Endothelial cell (in vitro differentiated cells): ENCODE measurements around the gene SLC38A11. TPM values are rescaled to one million over a fixed set of nuclear protein-coding genes. Genes with fewer than 3 reads are reported as not detected.

Experiments
- DNase-seq: peaks from one replicate; pipeline ENCODE4 v3.0.0; 2021; ENCODE audit warnings: low spot score
- H3K27ac Mint-ChIP-seq: one replicate; pipeline ENCODE4 v1.8.0; 2021; ENCODE audit warnings: mixed read lengths, inconsistent platforms; ENCODE audit not compliant: unreplicated experiment
- H3K27me3 Mint-ChIP-seq: one replicate; pipeline ENCODE4 v1.8.0; 2021; ENCODE audit warnings: mild to moderate bottlenecking, moderate library complexity, mixed read lengths, inconsistent platforms; ENCODE audit not compliant: unreplicated experiment
- H3K36me3 Mint-ChIP-seq: one replicate; pipeline ENCODE4 v1.8.0; 2021; ENCODE audit warnings: mild to moderate bottlenecking, low read depth, mixed read lengths, inconsistent platforms; ENCODE audit not compliant: unreplicated experiment
- H3K4me1 Mint-ChIP-seq: one replicate; pipeline ENCODE4 v1.8.0; 2021; ENCODE audit warnings: mild to moderate bottlenecking, mixed read lengths, inconsistent platforms; ENCODE audit not compliant: unreplicated experiment
- H3K4me3 Mint-ChIP-seq: one replicate; pipeline ENCODE4 v1.8.0; 2021; ENCODE audit warnings: mild to moderate bottlenecking, mixed read lengths, inconsistent platforms; ENCODE audit not compliant: unreplicated experiment
- H3K9me3 Mint-ChIP-seq: one replicate; pipeline ENCODE4 v1.8.0; 2021; ENCODE audit warnings: mixed read lengths, inconsistent platforms; ENCODE audit not compliant: unreplicated experiment
- CTCF ChIP-seq: fragments of 200-600 bp; sonication (generic); IDR thresholded peaks from one replicate; pipeline ENCODE4 v1.5.0; 2021; ENCODE audit warnings: antibody characterized with exemption; ENCODE audit not compliant: unreplicated experiment
- total RNA-seq: library from RNA; stranded (reverse); fragmentation: NEBNext Ultra II Directional; extraction: Animal tissue kit (Norgen Biotek cat#: 25700); gene quantifications from one replicate; pipeline ENCODE4 v1.2.1, GENCODE V29; 2021; ENCODE audit not compliant: unreplicated experiment

The SLC38A11 gene
- total RNA-seq, 1 donor from 2014 or later = not detected

DNA sequence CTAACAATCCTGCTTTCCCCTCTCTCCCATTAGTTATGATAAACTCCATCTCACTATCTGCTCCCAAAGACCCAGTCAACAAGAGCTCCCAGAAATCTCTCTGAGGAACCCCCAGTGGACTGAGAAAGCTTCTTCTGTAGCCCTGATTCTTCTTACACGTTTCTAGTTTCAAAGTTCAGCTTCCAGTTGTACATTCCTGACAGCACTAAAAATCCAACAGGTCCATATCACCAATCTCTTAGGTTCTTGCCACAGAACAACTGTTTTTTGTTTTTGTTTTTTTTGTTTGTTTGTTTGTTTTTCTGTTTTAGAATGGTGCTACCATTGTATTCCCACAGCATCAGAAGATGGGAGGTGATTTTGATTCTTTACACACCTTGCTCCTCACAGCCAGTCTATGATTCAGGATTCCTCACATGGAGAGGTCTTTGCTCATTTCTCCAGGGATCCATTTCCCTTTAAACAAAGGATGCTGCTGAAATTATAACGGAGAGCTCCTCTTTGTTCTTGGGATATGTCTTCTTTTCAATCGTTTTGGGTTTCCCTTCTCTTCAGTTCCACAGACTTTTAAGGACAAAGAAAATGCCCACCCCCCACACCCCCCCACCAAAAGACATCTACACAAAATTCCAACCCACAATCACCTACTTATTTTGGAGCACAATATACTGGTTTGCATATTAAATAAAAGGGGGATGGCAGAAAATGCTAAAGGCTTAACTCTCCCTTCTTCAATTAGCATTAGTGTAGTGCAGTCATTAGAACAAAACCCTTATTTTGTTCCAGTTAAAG lies 57.7 kb downstream of the SLC38A11 start:
- H3K27me3 Mint-ChIP-seq = peaks cover 4% of the 10 kb centered on the region
- no peak for DNase-seq
- H3K27ac Mint-ChIP-seq = no peak overlapping the region
- no peak overlapping the region for H3K4me3 Mint-ChIP-seq
- no peak for TF ChIP-seq CTCF
- peaks cover 3% of the 10 kb centered on the region for H3K4me1 Mint-ChIP-seq
- no peaks in the 10 kb centered on the region for H3K36me3 Mint-ChIP-seq
- no peaks in the 10 kb centered on the region for H3K9me3 Mint-ChIP-seq

- no peak overlapping the region for H3K4me3 Mint-ChIP-seq
- DNase-seq = no peak
- H3K9me3 Mint-ChIP-seq = no peaks in the 10 kb centered on the region
- H3K4me1 Mint-ChIP-seq = peaks cover 3% of the 10 kb centered on the region
- H3K36me3 Mint-ChIP-seq = no peaks in the 10 kb centered on the region
- no peak overlapping the region for H3K27ac Mint-ChIP-seq
- no peak for TF ChIP-seq CTCF
- H3K27me3 Mint-ChIP-seq = peaks cover 4% of the 10 kb centered on the region
Measured at GRCh38 chr2:164896634-164897355, 58.5 kb downstream of the SLC38A11 start.

- Mint-ChIP-seq H3K36me3 (no peaks in the 10 kb centered on the region), H3K4me3 (no peak overlapping the region), H3K27ac (no peak overlapping the region), H3K4me1 (peaks cover 3% of the 10 kb centered on the region), H3K9me3 (no peaks in the 10 kb centered on the region), H3K27me3 (peaks cover 4% of the 10 kb centered on the region)
- no peak for TF ChIP-seq CTCF
- no peak for DNase-seq
Measured at GRCh38 chr2:164896226-164896625, 59.1 kb downstream of the SLC38A11 start.

DNA sequence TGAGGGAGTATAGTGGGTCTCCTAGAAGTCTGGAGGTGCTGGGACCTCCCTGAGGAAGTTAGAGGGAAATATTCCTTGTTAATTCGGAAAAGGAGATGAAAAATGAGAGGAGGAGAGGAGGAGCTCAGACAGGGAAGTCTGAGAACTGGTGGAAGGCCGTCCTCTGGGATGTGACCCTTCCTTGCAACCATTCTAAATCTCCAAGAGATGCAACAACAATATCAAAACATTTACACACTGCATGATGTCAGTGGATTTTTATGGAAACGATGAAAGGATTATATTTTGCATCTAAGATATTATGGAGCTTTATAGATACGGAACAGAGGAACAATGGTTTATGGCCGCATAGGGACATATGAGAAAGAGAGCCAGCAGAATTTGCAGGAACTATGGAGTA lies 63.9 kb downstream of the SLC38A11 start:
- TF ChIP-seq CTCF = no peak
- H3K36me3 Mint-ChIP-seq = no peaks in the 10 kb centered on the region
- H3K27me3 Mint-ChIP-seq = peaks cover 2% of the 10 kb centered on the region
- no peak for DNase-seq
- H3K9me3 Mint-ChIP-seq = no peaks in the 10 kb centered on the region
- H3K4me1 Mint-ChIP-seq = no peaks in the 10 kb centered on the region
- H3K27ac Mint-ChIP-seq = no peak overlapping the region
- no peak overlapping the region for H3K4me3 Mint-ChIP-seq

- Mint-ChIP-seq H3K36me3 (no peaks in the 10 kb centered on the region), H3K9me3 (no peaks in the 10 kb centered on the region), H3K4me1 (no peaks in the 10 kb centered on the region), H3K4me3 (no peak overlapping the region), H3K27me3 (peaks cover 2% of the 10 kb centered on the region), H3K27ac (no peak overlapping the region)
- no peak for DNase-seq
- no peak for TF ChIP-seq CTCF
Measured at GRCh38 chr2:164890544-164890943, 64.8 kb downstream of the SLC38A11 start.
